Measurements from ENCODE around the gene UCN3. TPM values are rescaled to one million over a fixed set of nuclear protein-coding genes. Genes with fewer than 3 reads are reported as not detected.

UCN3 gene
- polyA plus RNA-seq, 1 donor from 2014 or later, result not detected

DNA sequence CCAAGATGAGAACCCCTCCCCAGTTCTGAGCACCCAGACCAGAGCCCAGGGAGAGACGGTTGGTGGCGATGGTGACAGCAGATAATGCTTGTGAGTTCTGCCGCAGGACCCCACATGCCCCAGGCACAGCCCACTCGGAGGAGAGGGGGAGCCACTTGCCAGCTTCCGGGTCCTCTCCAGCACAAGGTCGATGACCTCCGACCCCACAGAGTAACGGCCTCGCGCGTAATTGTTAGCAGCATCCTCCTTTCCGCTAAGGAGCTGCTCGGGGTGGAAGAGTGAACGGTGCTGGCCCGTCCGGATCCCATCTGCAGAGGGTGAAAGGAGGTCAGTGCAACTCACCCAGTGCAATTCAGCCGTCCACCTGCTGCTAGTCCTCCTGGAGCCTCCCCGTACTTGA is 30.4 kb downstream of the UCN3 start:
- Histone ChIP-seq H3K4me3 (ENCODE audit: low read length) (no peak overlapping the region), H3K27me3 (ENCODE audit: insufficient read depth, low read depth, low read length) (no peaks in the 10 kb centered on the region), H3K27ac (ENCODE audit: low read length) (no peak overlapping the region), H4K20me1 (ENCODE audit: insufficient read depth) (no peaks in the 10 kb centered on the region), H3K36me3 (ENCODE audit: insufficient read depth, low read length) (no peaks in the 10 kb centered on the region), H3K9me2 (ENCODE audit: insufficient read depth, low read length) (no peaks in the 10 kb centered on the region), H2AFZ (ENCODE audit: low read depth, low read length) (no peak overlapping the region), H3K4me2 (ENCODE audit: low read length) (no peak overlapping the region), H3K79me2 (replicated peaks; ENCODE audit: insufficient read depth, low read length) (no peaks in the 10 kb centered on the region), H3K9me3 (ENCODE audit: low read length) (no peaks in the 10 kb centered on the region), H3F3A (ENCODE audit: insufficient read depth, low read length, poor library complexity, severe bottlenecking) (no peaks in the 10 kb centered on the region), H3K9ac (ENCODE audit: low read length) (no peak overlapping the region)
- TF ChIP-seq TAF1 (IDR thresholded peaks at IDR 0.05; ENCODE audit: low read depth) (no peak), MXI1 (conservative IDR thresholded peaks at IDR 0.05; ENCODE audit: poor library complexity, severe bottlenecking) (no peak), EZH2 (IDR thresholded peaks at IDR 0.05; ENCODE audit: borderline replicate concordance, insufficient read depth, low read length, poor library complexity, severe bottlenecking) (no peak), EP300 (conservative IDR thresholded peaks at IDR 0.05; ENCODE audit: poor library complexity, severe bottlenecking) (no peak), SMC3 (conservative IDR thresholded peaks at IDR 0.05; ENCODE audit: poor library complexity) (no peak), POLR2AphosphoS5 (IDR thresholded peaks at IDR 0.05) (no peak), RAD21 (conservative IDR thresholded peaks at IDR 0.05) (no peak)
- TF ChIP-seq, protein P1, sequence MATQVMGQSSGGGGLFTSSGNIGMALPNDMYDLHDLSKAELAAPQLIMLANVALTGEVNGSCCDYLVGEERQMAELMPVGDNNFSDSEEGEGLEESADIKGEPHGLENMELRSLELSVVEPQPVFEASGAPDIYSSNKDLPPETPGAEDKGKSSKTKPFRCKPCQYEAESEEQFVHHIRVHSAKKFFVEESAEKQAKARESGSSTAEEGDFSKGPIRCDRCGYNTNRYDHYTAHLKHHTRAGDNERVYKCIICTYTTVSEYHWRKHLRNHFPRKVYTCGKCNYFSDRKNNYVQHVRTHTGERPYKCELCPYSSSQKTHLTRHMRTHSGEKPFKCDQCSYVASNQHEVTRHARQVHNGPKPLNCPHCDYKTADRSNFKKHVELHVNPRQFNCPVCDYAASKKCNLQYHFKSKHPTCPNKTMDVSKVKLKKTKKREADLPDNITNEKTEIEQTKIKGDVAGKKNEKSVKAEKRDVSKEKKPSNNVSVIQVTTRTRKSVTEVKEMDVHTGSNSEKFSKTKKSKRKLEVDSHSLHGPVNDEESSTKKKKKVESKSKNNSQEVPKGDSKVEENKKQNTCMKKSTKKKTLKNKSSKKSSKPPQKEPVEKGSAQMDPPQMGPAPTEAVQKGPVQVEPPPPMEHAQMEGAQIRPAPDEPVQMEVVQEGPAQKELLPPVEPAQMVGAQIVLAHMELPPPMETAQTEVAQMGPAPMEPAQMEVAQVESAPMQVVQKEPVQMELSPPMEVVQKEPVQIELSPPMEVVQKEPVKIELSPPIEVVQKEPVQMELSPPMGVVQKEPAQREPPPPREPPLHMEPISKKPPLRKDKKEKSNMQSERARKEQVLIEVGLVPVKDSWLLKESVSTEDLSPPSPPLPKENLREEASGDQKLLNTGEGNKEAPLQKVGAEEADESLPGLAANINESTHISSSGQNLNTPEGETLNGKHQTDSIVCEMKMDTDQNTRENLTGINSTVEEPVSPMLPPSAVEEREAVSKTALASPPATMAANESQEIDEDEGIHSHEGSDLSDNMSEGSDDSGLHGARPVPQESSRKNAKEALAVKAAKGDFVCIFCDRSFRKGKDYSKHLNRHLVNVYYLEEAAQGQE (IDR thresholded peaks at IDR 0.05; ENCODE audit: borderline replicate concordance), result no peak
- TF ChIP-seq, protein P2, sequence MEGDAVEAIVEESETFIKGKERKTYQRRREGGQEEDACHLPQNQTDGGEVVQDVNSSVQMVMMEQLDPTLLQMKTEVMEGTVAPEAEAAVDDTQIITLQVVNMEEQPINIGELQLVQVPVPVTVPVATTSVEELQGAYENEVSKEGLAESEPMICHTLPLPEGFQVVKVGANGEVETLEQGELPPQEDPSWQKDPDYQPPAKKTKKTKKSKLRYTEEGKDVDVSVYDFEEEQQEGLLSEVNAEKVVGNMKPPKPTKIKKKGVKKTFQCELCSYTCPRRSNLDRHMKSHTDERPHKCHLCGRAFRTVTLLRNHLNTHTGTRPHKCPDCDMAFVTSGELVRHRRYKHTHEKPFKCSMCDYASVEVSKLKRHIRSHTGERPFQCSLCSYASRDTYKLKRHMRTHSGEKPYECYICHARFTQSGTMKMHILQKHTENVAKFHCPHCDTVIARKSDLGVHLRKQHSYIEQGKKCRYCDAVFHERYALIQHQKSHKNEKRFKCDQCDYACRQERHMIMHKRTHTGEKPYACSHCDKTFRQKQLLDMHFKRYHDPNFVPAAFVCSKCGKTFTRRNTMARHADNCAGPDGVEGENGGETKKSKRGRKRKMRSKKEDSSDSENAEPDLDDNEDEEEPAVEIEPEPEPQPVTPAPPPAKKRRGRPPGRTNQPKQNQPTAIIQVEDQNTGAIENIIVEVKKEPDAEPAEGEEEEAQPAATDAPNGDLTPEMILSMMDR (IDR thresholded peaks at IDR 0.05; ENCODE audit: poor library complexity, severe bottlenecking), result no peak

DNA sequence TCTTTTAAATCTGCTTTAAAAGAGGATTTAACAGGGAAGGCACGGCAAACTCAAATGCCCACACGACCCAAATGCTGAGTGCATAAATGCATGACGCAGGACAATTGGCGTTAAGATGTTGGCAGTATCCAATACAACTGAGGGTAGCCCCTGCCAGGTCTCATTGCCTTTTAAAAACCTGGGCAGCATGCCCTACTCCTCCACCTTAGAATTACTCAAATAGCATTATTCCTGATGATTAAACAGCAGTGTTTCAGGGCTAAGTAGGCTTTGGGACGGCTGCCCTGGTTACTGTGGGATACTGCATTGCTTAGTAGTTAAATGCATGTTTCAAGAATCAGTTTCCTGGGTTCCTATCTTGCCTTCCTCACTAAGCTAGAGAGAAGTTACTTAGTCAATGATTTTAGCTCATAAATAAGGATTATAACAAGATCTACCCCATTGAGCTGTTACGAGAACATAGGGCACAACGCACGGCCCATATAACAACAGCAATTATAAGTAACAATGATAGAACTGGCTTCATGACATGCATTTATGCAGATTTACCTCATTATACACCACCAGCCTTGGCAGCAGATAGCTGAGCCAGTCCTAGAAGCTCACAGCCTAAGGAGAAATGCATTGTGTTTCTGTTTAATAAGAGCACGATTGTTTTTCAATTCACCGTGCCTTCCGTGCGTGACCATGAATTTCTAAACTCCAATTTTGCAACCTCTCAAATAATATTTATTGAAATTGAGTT is 32.0 kb downstream of the UCN3 start:
- TF ChIP-seq SMC3 (conservative IDR thresholded peaks at IDR 0.05; ENCODE audit: poor library complexity) (no peak), RAD21 (conservative IDR thresholded peaks at IDR 0.05) (no peak), EZH2 (IDR thresholded peaks at IDR 0.05; ENCODE audit: borderline replicate concordance, insufficient read depth, low read length, poor library complexity, severe bottlenecking) (no peak), POLR2AphosphoS5 (IDR thresholded peaks at IDR 0.05) (no peak), TAF1 (IDR thresholded peaks at IDR 0.05; ENCODE audit: low read depth) (no peak), MXI1 (conservative IDR thresholded peaks at IDR 0.05; ENCODE audit: poor library complexity, severe bottlenecking) (no peak), EP300 (conservative IDR thresholded peaks at IDR 0.05; ENCODE audit: poor library complexity, severe bottlenecking) (no peak)
- TF ChIP-seq, protein P1 (IDR thresholded peaks at IDR 0.05; ENCODE audit: borderline replicate concordance), result no peak
- TF ChIP-seq, protein P2 (IDR thresholded peaks at IDR 0.05; ENCODE audit: poor library complexity, severe bottlenecking), result no peak
- no peak overlapping the region for H2AFZ ChIP-seq (ENCODE audit: low read depth, low read length)
- no peak overlapping the region for H3K4me3 ChIP-seq (ENCODE audit: low read length)

More for the DNA sequence above, 32.0 kb downstream of the UCN3 start:
- Histone ChIP-seq H3K9me2 (ENCODE audit: insufficient read depth, low read length) (no peaks in the 10 kb centered on the region), H3K27me3 (ENCODE audit: insufficient read depth, low read depth, low read length) (no peaks in the 10 kb centered on the region), H3F3A (ENCODE audit: insufficient read depth, low read length, poor library complexity, severe bottlenecking) (no peaks in the 10 kb centered on the region), H3K36me3 (ENCODE audit: insufficient read depth, low read length) (no peaks in the 10 kb centered on the region), H3K79me2 (replicated peaks; ENCODE audit: insufficient read depth, low read length) (no peaks in the 10 kb centered on the region), H3K4me2 (ENCODE audit: low read length) (no peak overlapping the region), H3K9ac (ENCODE audit: low read length) (no peak overlapping the region), H3K27ac (ENCODE audit: low read length) (no peak overlapping the region), H4K20me1 (ENCODE audit: insufficient read depth) (no peaks in the 10 kb centered on the region), H3K9me3 (ENCODE audit: low read length) (no peaks in the 10 kb centered on the region)
